HepG2 (cell line): ENCODE measurements around the gene BMF. TPM values are rescaled to one million over a fixed set of nuclear protein-coding genes. Genes with fewer than 3 reads are reported as not detected.

Experiments used
- ATF7-NPFF ChIP-seq: sonication (generic); formaldehyde crosslinking; IDR thresholded peaks from 2 replicates; pipeline ENCODE4 v1.8.1; 2023; ENCODE audit warnings: mild to moderate bottlenecking, low read depth, missing genetic modification reagents, moderate library complexity
- BHLHE40 ChIP-seq: IDR thresholded peaks from 2 replicates; pipeline ENCODE4 v1.6.1; 2011; ENCODE audit warnings: low read length, improper control_type of control experiment
- ELF1 ChIP-seq: sonication (generic); formaldehyde crosslinking; IDR thresholded peaks from 2 replicates; pipeline ENCODE4 v1.4.0; 2020; ENCODE audit warnings: missing genetic modification reagents
- ELF3 ChIP-seq: IDR thresholded peaks from 2 replicates; pipeline ENCODE4 v1.6.1; 2016; ENCODE audit warnings: missing genetic modification reagents, missing compliant biosample characterization
- ESRRA ChIP-seq: sonication (generic); formaldehyde crosslinking; IDR thresholded peaks from 2 replicates; pipeline ENCODE4 v1.5.1; 2020; ENCODE audit warnings: mild to moderate bottlenecking, low read depth, missing genetic modification reagents
- FLYWCH1 ChIP-seq: sonication (generic); formaldehyde crosslinking; IDR thresholded peaks from 2 replicates; pipeline ENCODE4 v1.8.1; 2023; ENCODE audit warnings: mild to moderate bottlenecking, missing genetic modification reagents
- HDAC2 ChIP-seq: sonication (generic); formaldehyde crosslinking; IDR thresholded peaks from 2 replicates; pipeline ENCODE4 v1.4.0; 2020; ENCODE audit warnings: missing genetic modification reagents
- HDAC6 ChIP-seq: fragments of 200-600 bp; sonication (generic); IDR thresholded peaks from 2 replicates; pipeline ENCODE4 v1.7.0; 2017; ENCODE audit warnings: mild to moderate bottlenecking, antibody characterized with exemption, low read length, low read depth
- HOXA3 ChIP-seq: sonication (generic); formaldehyde crosslinking; IDR thresholded peaks from 2 replicates; pipeline ENCODE4 v1.5.0; 2020; ENCODE audit warnings: missing genetic modification reagents
- MEF2D ChIP-seq: sonication (generic); formaldehyde crosslinking; IDR thresholded peaks from 2 replicates; pipeline ENCODE4 v1.5.1; 2020; ENCODE audit warnings: mild to moderate bottlenecking, missing genetic modification reagents
- MXI1 ChIP-seq: IDR thresholded peaks from 3 replicates; pipeline ENCODE4 v1.6.1; 2012; ENCODE audit warnings: low read depth, low read length, inconsistent platforms, borderline replicate concordance
- NKX3-1 ChIP-seq: sonication (generic); formaldehyde crosslinking; IDR thresholded peaks from 2 replicates; pipeline ENCODE4 v1.5.0; 2020; ENCODE audit warnings: missing genetic modification reagents
- SKI ChIP-seq: fragments of 450-650 bp; IDR thresholded peaks from one replicate; pipeline ENCODE4 v1.6.1; 2018; ENCODE audit warnings: mild to moderate bottlenecking; ENCODE audit not compliant: partially characterized antibody
- SOX13 ChIP-seq, 3 experiments: fragments of 450-650 bp in 1 of 3; sonication (generic) in 1 of 3; formaldehyde crosslinking in 1 of 3; IDR thresholded peaks in 2 of 3; conservative IDR thresholded peaks in 1 of 3; 2 replicates each; pipeline versions ENCODE4 v1.5.0 to v1.6.1; 2016 to 2020; ENCODE audit warnings: antibody characterized with exemption in 1 of 3, mild to moderate bottlenecking in 1 of 3, missing compliant biosample characterization in 1 of 3, missing genetic modification reagents in 1 of 3, moderate library complexity in 1 of 3
- SRSF1 ChIP-seq: fragments of 200-400 bp; formaldehyde crosslinking; optimal IDR thresholded peaks from 2 replicates; pipeline ENCODE3; 2017; ENCODE audit warnings: mild to moderate bottlenecking, low read depth, low read length, moderate library complexity
- TBX3 ChIP-seq: fragments of 450-650 bp; IDR thresholded peaks from 2 replicates; pipeline ENCODE4 v1.6.1; 2017; ENCODE audit warnings: antibody characterized with exemption, mild to moderate bottlenecking, inconsistent platforms, borderline replicate concordance
- TFE3 ChIP-seq: IDR thresholded peaks from 2 replicates; pipeline ENCODE4 v1.6.1; 2016
- TRAFD1 ChIP-seq: sonication (generic); formaldehyde crosslinking; IDR thresholded peaks from 2 replicates; pipeline ENCODE4 v1.5.1; 2020; ENCODE audit warnings: missing genetic modification reagents, mild to moderate bottlenecking, borderline replicate concordance
- YEATS2 ChIP-seq: sonication (generic); formaldehyde crosslinking; IDR thresholded peaks from 2 replicates; pipeline ENCODE4 v1.4.0; 2020; ENCODE audit warnings: missing genetic modification reagents, borderline replicate concordance
- ZBTB21 ChIP-seq: sonication (generic); formaldehyde crosslinking; IDR thresholded peaks from 2 replicates; pipeline ENCODE4 v1.4.0; 2020; ENCODE audit warnings: missing genetic modification reagents
- ZGPAT ChIP-seq: IDR thresholded peaks from 2 replicates; pipeline ENCODE4 v1.6.1; 2016; ENCODE audit warnings: mild to moderate bottlenecking
- ZNF431 ChIP-seq: sonication (generic); formaldehyde crosslinking; IDR thresholded peaks from 2 replicates; pipeline ENCODE4 v1.9.0; 2022; ENCODE audit warnings: missing genetic modification reagents, low read depth, mild to moderate bottlenecking, borderline replicate concordance
- ZNF513 ChIP-seq: sonication (generic); formaldehyde crosslinking; conservative IDR thresholded peaks from 2 replicates; pipeline ENCODE4 v1.5.0; 2020; ENCODE audit warnings: missing genetic modification reagents
- ZNF530 ChIP-seq: sonication (generic); formaldehyde crosslinking; IDR thresholded peaks from 2 replicates; pipeline ENCODE4 v1.5.0; 2020; ENCODE audit warnings: low read depth, mild to moderate bottlenecking, missing genetic modification reagents
- ZNF766 ChIP-seq: sonication (generic); formaldehyde crosslinking; IDR thresholded peaks from 2 replicates; pipeline ENCODE4 v1.5.0; 2020; ENCODE audit warnings: missing genetic modification reagents, borderline replicate concordance
- polyA plus RNA-seq, 8 experiments: library from polyadenylated mRNA; depleted of rRNA in 3 of 8; stranded (reverse) in 7 of 8; unstranded in 1 of 8; fragments of >200 nt; fragmentation: Illumina TruSeq in 4 of 8; extraction: Trizol in 4 of 8; gene quantifications; 2 replicates each; pipeline versions ENCODE4 v1.2.1 to v1.2.3, GENCODE V29; 2011 to 2016; ENCODE audit warnings: low read depth in 4 of 8, missing spikeins in 1 of 8, mixed read lengths in 1 of 8; ENCODE audit not compliant: insufficient read depth in 1 of 8
- total RNA-seq, 5 experiments: library from RNA; depleted of rRNA; stranded (reverse); fragments of >200 nt; fragmentation: Illumina TruSeq; extraction: Trizol; gene quantifications; 2 replicates each; pipeline ENCODE4 v1.2.3, GENCODE V29; 2016; ENCODE audit warnings: low read depth in 1 of 5

BMF gene
- total and polyA plus RNA-seq, 2 of the 13 experiments (the other 11 are each of a cell fraction or from before 2014, with no cell fraction given) = 8.7 to 15.9 TPM

- TF ChIP-seq HDAC6 = no peak
- no peak for TF ChIP-seq YEATS2
- TF ChIP-seq ZNF530 = no peak
- peak; percentile 44; the same call in 1 of the 2 replicates for TF ChIP-seq HOXA3 (CRISPR knock-in tag)
- 0 out of 2 replicates have a peak, but pooled peaks have one; percentile 35 for TF ChIP-seq NKX3-1 (CRISPR knock-in tag)
- TF ChIP-seq ZNF431 (CRISPR knock-in tag) = no peak; the same call in 1 of the 2 replicates
- peak; percentile 53; the same call in 1 of the 2 replicates for TF ChIP-seq ZGPAT (CRISPR knock-in tag)
- TF ChIP-seq MEF2D (CRISPR knock-in tag) = peak; percentile 83
- TF ChIP-seq ZNF766 = 0 out of 2 replicates have a peak, but pooled peaks have one; percentile 36
- peak; percentile 62; the same call in 1 of the 3 replicates for TF ChIP-seq MXI1
- TF ChIP-seq HDAC2 (CRISPR knock-in tag) = peak; percentile 21; the same call in 1 of the 2 replicates
- TF ChIP-seq ZBTB21 = no peak
- no peak for TF ChIP-seq FLYWCH1 (CRISPR knock-in tag)
- peak; percentile 16 for TF ChIP-seq SKI
- TF ChIP-seq ELF3 (CRISPR knock-in tag) = 0 out of 2 replicates have a peak, but pooled peaks have one; percentile 35
- peak; percentile 82; the same call in 1 of the 2 replicates for TF ChIP-seq ESRRA (CRISPR knock-in tag)
- peak; percentile 51; the same call in 1 of the 2 replicates for TF ChIP-seq TRAFD1 (CRISPR knock-in tag)
- TF ChIP-seq BHLHE40 = 0 out of 2 replicates have a peak, but pooled peaks have one; percentile 22
- TF ChIP-seq ZNF513 = no peak
- peak; percentile 27; the same call in 1 of the 2 replicates for TF ChIP-seq TBX3
- TF ChIP-seq SRSF1 = no peak
- TF ChIP-seq ATF7-NPFF (CRISPR knock-in tag) = no peak
- no peak; the same call in 1 of the 2 replicates for TF ChIP-seq ELF1 (CRISPR knock-in tag)
- peak; percentile 73 for TF ChIP-seq TFE3 (CRISPR knock-in tag)
- TF ChIP-seq SOX13 (IDR thresholded peaks at IDR 0.05) = no peak
- peak in 1 of 2 experiments; percentile 52; a peak in 1 of 4 replicates for TF ChIP-seq SOX13 (CRISPR knock-in tag; conservative IDR thresholded peaks at IDR 0.05 in 1 of 2, IDR thresholded peaks at IDR 0.05 in 1 of 2)
These were observed 67.9 kb downstream of the BMF start (continued) for GRCh38 chr15:40040770-40041169.
